ENCODE results near the gene FGF14.

The FGF14 gene

DNA sequence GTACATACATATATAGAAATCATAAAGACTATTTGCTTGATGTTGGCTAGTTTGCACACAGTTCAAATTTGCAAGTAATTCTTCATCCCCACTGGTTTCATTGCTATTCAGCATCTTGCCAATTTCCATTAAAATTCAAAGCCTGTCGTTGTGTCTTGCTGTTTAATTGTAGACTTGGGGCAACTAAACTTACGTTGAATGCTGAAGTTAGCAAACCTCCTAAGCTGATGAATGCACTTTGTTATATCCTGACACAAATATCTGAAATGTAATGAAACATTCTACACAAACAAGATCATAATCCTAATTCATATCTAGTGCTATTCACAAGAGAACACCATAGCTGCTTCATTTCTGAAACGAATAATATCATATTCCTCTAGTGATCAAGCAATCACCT, 568.2 kb downstream of the FGF14 start:
- no peak overlapping the region for H2AK5ac ChIP-seq (ENCODE audit: low read length)
- H2BK5ac ChIP-seq (ENCODE audit: low read depth, low read length, poor library complexity), result no peak overlapping the region
- no peak overlapping the region for H3K4me3 ChIP-seq (ENCODE audit: low read depth, low read length)
- H3K27me3 ChIP-seq (ENCODE audit: insufficient read depth, low read length), result no peaks in the 10 kb centered on the region
- H3K18ac ChIP-seq (ENCODE audit: low read length), result no peak overlapping the region
- no peaks in the 10 kb centered on the region for H3K9me3 ChIP-seq (ENCODE audit: insufficient read depth, low read depth, low read length)
- no peak overlapping the region for H2BK12ac ChIP-seq (ENCODE audit: low read length)
- no peak overlapping the region for H4K12ac ChIP-seq (ENCODE audit: low read depth, low read length)
- H3K4ac ChIP-seq (ENCODE audit: low read depth, low read length), result no peak overlapping the region
- H3K4me1 ChIP-seq (ENCODE audit: control insufficient read depth in 1 of 2, insufficient read depth in 2 of 2, low read length in 2 of 2), result no peaks in the 10 kb centered on the region
- no peak overlapping the region for H2BK120ac ChIP-seq (ENCODE audit: insufficient read depth, low read length, poor library complexity)
- no peaks in the 10 kb centered on the region for H3K79me2 ChIP-seq (ENCODE audit: control insufficient read depth, insufficient read depth, low read length, poor library complexity)
- no peak overlapping the region for H4K8ac ChIP-seq (ENCODE audit: low read depth, low read length)
- no peaks in the 10 kb centered on the region for H3K79me1 ChIP-seq (ENCODE audit: low read length)
- no peak overlapping the region for H3K4me2 ChIP-seq (ENCODE audit: low read length)
- H3K14ac ChIP-seq (ENCODE audit: low read length), result no peak overlapping the region
- no peak overlapping the region for H3K23ac ChIP-seq (ENCODE audit: low read length)
- no peak overlapping the region for H3K27ac ChIP-seq (ENCODE audit: low read depth, low read length)
- no peak overlapping the region for H2AFZ ChIP-seq (ENCODE audit: insufficient read depth, low read length, poor library complexity)
- H3K9ac ChIP-seq (ENCODE audit: low read length), result no peak overlapping the region
- WGBS (ENCODE audit: extremely low coverage, insufficient coverage, insufficient read length), result no CpG with 5 or more reads among the region's 3 CpGs
- no peak for DNase-seq
- H4K91ac ChIP-seq (ENCODE audit: low read depth, low read length), result no peak overlapping the region
- H3K36me3 ChIP-seq (ENCODE audit: control insufficient read depth in 1 of 2, insufficient read depth in 2 of 2, low read length in 2 of 2), result no peaks in the 10 kb centered on the region

- Histone ChIP-seq H3K4me2 (ENCODE audit: low read length) (no peak overlapping the region), H2BK12ac (ENCODE audit: low read length) (no peak overlapping the region), H3K4me3 (ENCODE audit: low read depth, low read length) (no peak overlapping the region), H4K12ac (ENCODE audit: low read depth, low read length) (no peak overlapping the region), H3K9ac (ENCODE audit: low read length) (no peak overlapping the region), H2BK5ac (ENCODE audit: low read depth, low read length, poor library complexity) (no peak overlapping the region), H2AK5ac (ENCODE audit: low read length) (no peak overlapping the region), H3K79me1 (ENCODE audit: low read length) (no peaks in the 10 kb centered on the region), H3K4ac (ENCODE audit: low read depth, low read length) (no peak overlapping the region), H3K27ac (ENCODE audit: low read depth, low read length) (no peak overlapping the region), H3K14ac (ENCODE audit: low read length) (no peak overlapping the region), H3K36me3 (ENCODE audit: control insufficient read depth in 1 of 2, insufficient read depth in 2 of 2, low read length in 2 of 2) (no peaks in the 10 kb centered on the region), H3K18ac (ENCODE audit: low read length) (no peak overlapping the region), H3K23ac (ENCODE audit: low read length) (no peak overlapping the region), H4K8ac (ENCODE audit: low read depth, low read length) (no peak overlapping the region), H3K4me1 (ENCODE audit: control insufficient read depth in 1 of 2, insufficient read depth in 2 of 2, low read length in 2 of 2) (no peaks in the 10 kb centered on the region), H3K9me3 (ENCODE audit: insufficient read depth, low read depth, low read length) (no peaks in the 10 kb centered on the region), H2AFZ (ENCODE audit: insufficient read depth, low read length, poor library complexity) (no peak overlapping the region), H2BK120ac (ENCODE audit: insufficient read depth, low read length, poor library complexity) (no peak overlapping the region), H3K27me3 (ENCODE audit: insufficient read depth, low read length) (no peaks in the 10 kb centered on the region), H3K79me2 (ENCODE audit: control insufficient read depth, insufficient read depth, low read length, poor library complexity) (no peaks in the 10 kb centered on the region), H4K91ac (ENCODE audit: low read depth, low read length) (no peak overlapping the region)
- no CpG with 5 or more reads among the region's 2 CpGs for WGBS (ENCODE audit: extremely low coverage, insufficient coverage, insufficient read length)
- DNase-seq, result no peak
These were observed 571.8 kb downstream of the FGF14 start for GRCh38 chr13:101830035-101830434.

GRCh38 chr13:101829484-101829883, 572.4 kb downstream of the FGF14 start:
- Histone ChIP-seq H3K9me3 (ENCODE audit: insufficient read depth, low read depth, low read length) (no peaks in the 10 kb centered on the region), H3K27ac (ENCODE audit: low read depth, low read length) (no peak overlapping the region)

GRCh38 chr13:101828119-101828518, 573.7 kb downstream of the FGF14 start:
- H3K79me2 ChIP-seq (ENCODE audit: control insufficient read depth, insufficient read depth, low read length, poor library complexity), result no peaks in the 10 kb centered on the region
- no peak overlapping the region for H2AK5ac ChIP-seq (ENCODE audit: low read length)
- DNase-seq, result no peak
- H4K12ac ChIP-seq (ENCODE audit: low read depth, low read length), result no peak overlapping the region
- H3K18ac ChIP-seq (ENCODE audit: low read length), result no peak overlapping the region
- no peak overlapping the region for H2BK120ac ChIP-seq (ENCODE audit: insufficient read depth, low read length, poor library complexity)
- no peaks in the 10 kb centered on the region for H3K4me1 ChIP-seq (ENCODE audit: control insufficient read depth in 1 of 2, insufficient read depth in 2 of 2, low read length in 2 of 2)
- no peaks in the 10 kb centered on the region for H3K27me3 ChIP-seq (ENCODE audit: insufficient read depth, low read length)
- H3K27ac ChIP-seq (ENCODE audit: low read depth, low read length), result no peak overlapping the region
- H3K9ac ChIP-seq (ENCODE audit: low read length), result no peak overlapping the region
- H3K9me3 ChIP-seq (ENCODE audit: insufficient read depth, low read depth, low read length), result no peaks in the 10 kb centered on the region
- H2BK5ac ChIP-seq (ENCODE audit: low read depth, low read length, poor library complexity), result no peak overlapping the region
- no peak overlapping the region for H4K8ac ChIP-seq (ENCODE audit: low read depth, low read length)
- H2BK12ac ChIP-seq (ENCODE audit: low read length), result no peak overlapping the region
- H3K4me2 ChIP-seq (ENCODE audit: low read length), result no peak overlapping the region
- no peak overlapping the region for H3K23ac ChIP-seq (ENCODE audit: low read length)
- H3K36me3 ChIP-seq (ENCODE audit: control insufficient read depth in 1 of 2, insufficient read depth in 2 of 2, low read length in 2 of 2), result no peaks in the 10 kb centered on the region
- WGBS (ENCODE audit: extremely low coverage, insufficient coverage, insufficient read length), result no CpG with 5 or more reads among the region's 4 CpGs
- no peaks in the 10 kb centered on the region for H3K79me1 ChIP-seq (ENCODE audit: low read length)
- no peak overlapping the region for H4K91ac ChIP-seq (ENCODE audit: low read depth, low read length)
- no peak overlapping the region for H3K4me3 ChIP-seq (ENCODE audit: low read depth, low read length)
- no peak overlapping the region for H3K4ac ChIP-seq (ENCODE audit: low read depth, low read length)
- H3K14ac ChIP-seq (ENCODE audit: low read length), result no peak overlapping the region
- no peak overlapping the region for H2AFZ ChIP-seq (ENCODE audit: insufficient read depth, low read length, poor library complexity)

More at GRCh38 chr13:101829484-101829883, 572.4 kb downstream of the FGF14 start:
- no peak overlapping the region for H2BK5ac ChIP-seq (ENCODE audit: low read depth, low read length, poor library complexity)
- no peaks in the 10 kb centered on the region for H3K27me3 ChIP-seq (ENCODE audit: insufficient read depth, low read length)
- no peaks in the 10 kb centered on the region for H3K79me2 ChIP-seq (ENCODE audit: control insufficient read depth, insufficient read depth, low read length, poor library complexity)
- H2AFZ ChIP-seq (ENCODE audit: insufficient read depth, low read length, poor library complexity), result no peak overlapping the region
- no peak overlapping the region for H2BK12ac ChIP-seq (ENCODE audit: low read length)
- H4K12ac ChIP-seq (ENCODE audit: low read depth, low read length), result no peak overlapping the region
- no peak overlapping the region for H4K91ac ChIP-seq (ENCODE audit: low read depth, low read length)
- H2BK120ac ChIP-seq (ENCODE audit: insufficient read depth, low read length, poor library complexity), result no peak overlapping the region
- H3K4me3 ChIP-seq (ENCODE audit: low read depth, low read length), result no peak overlapping the region
- no peak overlapping the region for H3K23ac ChIP-seq (ENCODE audit: low read length)
- no peaks in the 10 kb centered on the region for H3K79me1 ChIP-seq (ENCODE audit: low read length)
- DNase-seq, result no peak
- WGBS (ENCODE audit: extremely low coverage, insufficient coverage, insufficient read length), result no CpG with 5 or more reads among the region's 2 CpGs
- no peak overlapping the region for H4K8ac ChIP-seq (ENCODE audit: low read depth, low read length)
- H3K4me1 ChIP-seq (ENCODE audit: control insufficient read depth in 1 of 2, insufficient read depth in 2 of 2, low read length in 2 of 2), result no peaks in the 10 kb centered on the region
- no peak overlapping the region for H3K4ac ChIP-seq (ENCODE audit: low read depth, low read length)
- H3K18ac ChIP-seq (ENCODE audit: low read length), result no peak overlapping the region
- H3K36me3 ChIP-seq (ENCODE audit: control insufficient read depth in 1 of 2, insufficient read depth in 2 of 2, low read length in 2 of 2), result no peaks in the 10 kb centered on the region
- no peak overlapping the region for H3K9ac ChIP-seq (ENCODE audit: low read length)
- H3K14ac ChIP-seq (ENCODE audit: low read length), result no peak overlapping the region
- H2AK5ac ChIP-seq (ENCODE audit: low read length), result no peak overlapping the region
- H3K4me2 ChIP-seq (ENCODE audit: low read length), result no peak overlapping the region
